ENCODE results near the gene OVCA2.

DNA sequence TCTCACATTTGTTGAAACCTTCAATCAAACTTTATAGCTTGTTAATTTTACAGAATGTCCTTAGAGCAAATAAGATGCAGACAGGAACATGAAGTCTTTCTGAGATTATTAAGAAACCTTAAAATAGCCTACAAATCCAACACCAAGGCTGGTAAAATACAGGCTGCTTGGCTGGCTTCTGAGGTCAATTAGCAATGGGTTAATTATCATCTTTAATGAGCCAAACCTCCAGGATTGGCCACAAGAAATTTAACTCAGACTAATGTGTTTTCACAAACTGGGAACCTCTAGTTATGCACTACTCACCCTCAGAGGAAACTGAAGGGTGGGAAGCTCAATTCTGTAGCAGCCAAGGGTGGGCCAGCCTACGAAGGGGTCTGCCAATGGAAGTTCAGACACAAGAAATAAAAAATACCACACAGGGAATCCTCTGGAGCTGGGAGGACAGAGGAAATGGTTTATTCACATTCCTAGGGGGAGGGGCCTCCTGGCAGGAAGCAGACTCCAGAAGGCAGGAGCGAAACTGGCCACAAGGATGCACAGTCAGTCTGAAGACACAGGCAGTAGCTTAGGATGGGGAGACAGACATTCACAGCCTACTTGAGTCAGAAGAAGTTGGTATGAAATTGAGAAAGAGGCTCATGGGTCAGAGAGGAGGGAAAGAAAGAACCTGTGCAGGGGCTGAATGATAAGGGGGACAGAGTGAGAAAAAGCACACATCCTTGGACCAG lies 49.1 kb downstream of the OVCA2 start:
- TF ChIP-seq YY1 (IDR thresholded peaks at IDR 0.05; ENCODE audit: insufficient read depth, insufficient read length) (no peak), ZNF274 (IDR thresholded peaks at IDR 0.05; ENCODE audit: low read depth, low read length) (no peak), SUZ12 (IDR thresholded peaks at IDR 0.05; ENCODE audit: extremely low read depth, insufficient read depth, insufficient read length) (no peak)

Data from NT2/D1 (cell line).